Transverse colon (tissue), 4 donors: ENCODE measurements around the gene OMP.

Source experiments
- EP300 ChIP-seq: sonication (generic); formaldehyde crosslinking; IDR thresholded peaks from one replicate; pipeline ENCODE4 v1.6.1; 2017; ENCODE audit warnings: antibody characterized with exemption, low read depth
- POLR2A ChIP-seq: fragments of 450-650 bp; IDR thresholded peaks from one replicate; pipeline ENCODE4 v1.6.1; 2016; ENCODE audit warnings: antibody characterized with exemption, mild to moderate bottlenecking, moderate library complexity
- POLR2AphosphoS5 ChIP-seq, 3 donors: sonication (generic); formaldehyde crosslinking; IDR thresholded peaks; one replicate each; pipeline ENCODE4 v1.6.1; 2016; ENCODE audit warnings: antibody characterized with exemption in 3 of 3
- TF ChIP-seq, protein P1 (sequence below), 5 experiments: fragments of 200-600 bp in 3 of 5; fragments of 450-650 bp in 2 of 5; sonication (generic) in 3 of 5; IDR thresholded peaks; 1 replicate in 2 of 5; 2 replicates in 3 of 5; pipeline ENCODE4 v1.5.1; 2016 to 2017; ENCODE audit warnings: antibody characterized with exemption in 5 of 5, inconsistent platforms in 3 of 5, mild to moderate bottlenecking in 2 of 5, moderate library complexity in 1 of 5

DNA sequence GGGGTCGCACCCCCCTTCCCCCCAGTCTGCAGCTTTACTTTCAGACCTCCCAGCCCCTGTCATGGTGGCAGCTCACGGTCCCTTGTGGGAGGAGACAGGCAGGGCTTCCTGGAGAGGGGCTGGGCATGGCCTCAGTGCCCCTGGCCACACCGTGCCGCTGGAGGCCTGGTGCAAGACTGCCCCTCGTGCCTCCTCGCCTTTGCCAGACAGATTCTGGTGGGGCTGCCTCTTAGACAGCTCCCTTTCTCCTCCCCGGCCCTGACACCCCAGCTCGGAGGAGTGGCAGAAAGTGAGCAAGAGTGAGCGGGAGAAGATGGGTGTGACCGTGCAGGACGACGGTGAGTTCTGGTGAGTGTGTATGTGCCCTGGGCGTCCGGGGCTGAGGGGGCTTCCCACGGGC, 13.3 kb downstream of the OMP start:
- TF ChIP-seq EP300: no peak
- TF ChIP-seq, protein P1, sequence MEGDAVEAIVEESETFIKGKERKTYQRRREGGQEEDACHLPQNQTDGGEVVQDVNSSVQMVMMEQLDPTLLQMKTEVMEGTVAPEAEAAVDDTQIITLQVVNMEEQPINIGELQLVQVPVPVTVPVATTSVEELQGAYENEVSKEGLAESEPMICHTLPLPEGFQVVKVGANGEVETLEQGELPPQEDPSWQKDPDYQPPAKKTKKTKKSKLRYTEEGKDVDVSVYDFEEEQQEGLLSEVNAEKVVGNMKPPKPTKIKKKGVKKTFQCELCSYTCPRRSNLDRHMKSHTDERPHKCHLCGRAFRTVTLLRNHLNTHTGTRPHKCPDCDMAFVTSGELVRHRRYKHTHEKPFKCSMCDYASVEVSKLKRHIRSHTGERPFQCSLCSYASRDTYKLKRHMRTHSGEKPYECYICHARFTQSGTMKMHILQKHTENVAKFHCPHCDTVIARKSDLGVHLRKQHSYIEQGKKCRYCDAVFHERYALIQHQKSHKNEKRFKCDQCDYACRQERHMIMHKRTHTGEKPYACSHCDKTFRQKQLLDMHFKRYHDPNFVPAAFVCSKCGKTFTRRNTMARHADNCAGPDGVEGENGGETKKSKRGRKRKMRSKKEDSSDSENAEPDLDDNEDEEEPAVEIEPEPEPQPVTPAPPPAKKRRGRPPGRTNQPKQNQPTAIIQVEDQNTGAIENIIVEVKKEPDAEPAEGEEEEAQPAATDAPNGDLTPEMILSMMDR (IDR thresholded peaks at IDR 0.05): no peak
- TF ChIP-seq POLR2A: no peak
- no peak for TF ChIP-seq POLR2AphosphoS5 (IDR thresholded peaks at IDR 0.05)
